Upper lobe of right lung (tissue), 1 donor: ENCODE measurements around the gene VENTX. TPM values are rescaled to one million over a fixed set of nuclear protein-coding genes. Genes with fewer than 3 reads are reported as not detected.

Experiments
- ATAC-seq: fragments of 200-7000 bp; cut with Tn5 transposase; one replicate; pipeline ENCODE4 v1.9.1; 2020; ENCODE audit warnings: mild to moderate bottlenecking, moderate library complexity
- DNase-seq: peaks from one replicate; pipeline ENCODE4 v3.0.0-alpha.2; 2020
- H3K27ac ChIP-seq: fragments of 200-600 bp; one replicate; pipeline ENCODE4 v1.8.0; 2022
- H3K27me3 ChIP-seq: fragments of 200-600 bp; one replicate; pipeline ENCODE4 v1.8.0; 2022; ENCODE audit warnings: mild to moderate bottlenecking
- H3K36me3 ChIP-seq: fragments of 200-600 bp; one replicate; pipeline ENCODE4 v1.8.0; 2022
- H3K4me1 ChIP-seq: fragments of 200-600 bp; one replicate; pipeline ENCODE4 v1.8.0; 2022
- H3K4me3 ChIP-seq: fragments of 200-600 bp; one replicate; pipeline ENCODE4 v1.8.0; 2022; ENCODE audit warnings: mild to moderate bottlenecking
- H3K9me3 ChIP-seq: fragments of 200-600 bp; one replicate; pipeline ENCODE4 v1.8.0; 2022
- intact Hi-C: fragments of 100-400 bp; cut with DNase I; formaldehyde crosslinking; loops from one replicate; pipeline ENCODE4 v1.11.0; 2022
- total RNA-seq: library from RNA; stranded (reverse); fragmentation: NEBNext Ultra II Directional; extraction: Animal tissue kit (Norgen Biotek cat#: 25700); gene quantifications from one replicate; pipeline ENCODE4 v1.2.1, GENCODE V29; 2021
- TF ChIP-seq, protein P1 (sequence below): fragments of 200-600 bp; IDR thresholded peaks from one replicate; pipeline ENCODE4 v1.8.0; 2022; ENCODE audit warnings: antibody characterized with exemption
- donor health status: DM: no; HTN: yes; CAD: no; lungs with severe emphysema.

The VENTX gene
- total RNA-seq, 1 donor from 2014 or later = 3.4 TPM

DNA sequence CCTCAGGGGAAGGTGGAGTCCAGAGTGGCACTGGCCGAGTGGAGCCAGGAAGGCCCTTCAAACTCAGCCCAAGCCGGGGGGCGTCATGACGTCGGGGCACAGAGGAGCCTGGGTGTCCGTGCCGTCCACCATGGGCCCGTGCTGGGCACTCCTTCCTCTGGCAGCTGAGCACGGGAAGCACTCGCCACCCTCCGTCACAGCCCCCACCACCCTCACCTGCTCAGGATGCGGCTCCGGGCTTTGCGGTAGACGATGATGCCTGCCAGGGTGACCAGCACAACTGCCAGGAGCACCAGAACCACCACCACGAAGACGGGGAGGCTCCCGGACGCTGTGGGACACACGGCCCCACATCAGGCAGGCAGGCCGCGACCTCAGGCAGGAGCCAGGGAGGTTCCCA, 30.9 kb downstream of the VENTX start:
- ATAC-seq (no peak), DNase-seq (no peak)
- TF ChIP-seq, protein P1, sequence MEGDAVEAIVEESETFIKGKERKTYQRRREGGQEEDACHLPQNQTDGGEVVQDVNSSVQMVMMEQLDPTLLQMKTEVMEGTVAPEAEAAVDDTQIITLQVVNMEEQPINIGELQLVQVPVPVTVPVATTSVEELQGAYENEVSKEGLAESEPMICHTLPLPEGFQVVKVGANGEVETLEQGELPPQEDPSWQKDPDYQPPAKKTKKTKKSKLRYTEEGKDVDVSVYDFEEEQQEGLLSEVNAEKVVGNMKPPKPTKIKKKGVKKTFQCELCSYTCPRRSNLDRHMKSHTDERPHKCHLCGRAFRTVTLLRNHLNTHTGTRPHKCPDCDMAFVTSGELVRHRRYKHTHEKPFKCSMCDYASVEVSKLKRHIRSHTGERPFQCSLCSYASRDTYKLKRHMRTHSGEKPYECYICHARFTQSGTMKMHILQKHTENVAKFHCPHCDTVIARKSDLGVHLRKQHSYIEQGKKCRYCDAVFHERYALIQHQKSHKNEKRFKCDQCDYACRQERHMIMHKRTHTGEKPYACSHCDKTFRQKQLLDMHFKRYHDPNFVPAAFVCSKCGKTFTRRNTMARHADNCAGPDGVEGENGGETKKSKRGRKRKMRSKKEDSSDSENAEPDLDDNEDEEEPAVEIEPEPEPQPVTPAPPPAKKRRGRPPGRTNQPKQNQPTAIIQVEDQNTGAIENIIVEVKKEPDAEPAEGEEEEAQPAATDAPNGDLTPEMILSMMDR = no peak
- no peak overlapping the region for H3K4me3 ChIP-seq
- H3K36me3 ChIP-seq = no peaks in the 10 kb centered on the region
- no peaks in the 10 kb centered on the region for H3K27me3 ChIP-seq
- H3K27ac ChIP-seq = no peak overlapping the region
- intact Hi-C loops = no loop called here
- no peaks in the 10 kb centered on the region for H3K9me3 ChIP-seq
- H3K4me1 ChIP-seq = peaks cover 3% of the 10 kb centered on the region

- Histone ChIP-seq H3K9me3 (no peaks in the 10 kb centered on the region), H3K4me1 (no peaks in the 10 kb centered on the region), H3K27ac (no peak overlapping the region), H3K4me3 (no peak overlapping the region), H3K36me3 (no peaks in the 10 kb centered on the region), H3K27me3 (no peaks in the 10 kb centered on the region)
- TF ChIP-seq, protein P1 = no peak
- DNase-seq (no peak), ATAC-seq (no peak)
- intact Hi-C loops = no loop called here
These were observed 31.7 kb downstream of the VENTX start for GRCh38 chr10:133269367-133269766.

GRCh38 chr10:133270204-133270603, 32.5 kb downstream of the VENTX start:
- H3K27ac ChIP-seq = no peak overlapping the region
- no peaks in the 10 kb centered on the region for H3K27me3 ChIP-seq
- ATAC-seq (no peak), DNase-seq (no peak)
- peaks cover 6% of the 10 kb centered on the region for H3K4me1 ChIP-seq
- H3K4me3 ChIP-seq = no peak overlapping the region
- H3K36me3 ChIP-seq = no peaks in the 10 kb centered on the region
- H3K9me3 ChIP-seq = no peaks in the 10 kb centered on the region
- intact Hi-C loops = no loop called here
- TF ChIP-seq, protein P1 = no peak

DNA sequence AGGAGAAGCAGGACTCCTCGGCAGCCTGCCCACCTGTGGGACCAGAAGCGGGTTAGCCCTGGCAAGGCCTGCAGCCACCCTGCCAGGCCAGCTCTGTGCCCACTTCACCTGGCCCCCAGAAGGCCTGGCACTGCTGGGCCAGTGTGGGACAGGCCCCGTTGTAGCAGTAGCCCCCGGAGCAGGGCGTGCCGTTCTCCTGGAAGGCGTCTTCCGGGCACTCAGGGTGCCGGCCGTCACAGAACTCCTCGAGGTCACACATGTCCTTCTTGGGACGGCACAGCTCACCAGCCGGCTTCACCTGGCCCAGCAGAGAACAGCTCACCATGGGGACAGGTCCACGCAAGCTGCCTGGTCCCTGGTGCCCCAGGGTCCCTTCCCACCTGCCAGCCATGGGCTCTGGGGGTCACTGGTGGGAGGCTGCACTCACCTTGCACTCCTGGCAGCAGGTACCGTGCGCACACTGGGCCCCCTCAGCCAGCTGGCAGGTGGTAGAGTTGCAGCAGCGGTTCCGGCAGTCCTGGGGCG, 33.2 kb downstream of the VENTX start:
- ATAC-seq (no peak), DNase-seq (no peak)
- Histone ChIP-seq H3K9me3 (no peaks in the 10 kb centered on the region), H3K4me1 (peaks cover 7% of the 10 kb centered on the region), H3K36me3 (no peaks in the 10 kb centered on the region), H3K27me3 (no peaks in the 10 kb centered on the region), H3K4me3 (no peak overlapping the region), H3K27ac (no peak overlapping the region)
- intact Hi-C loops = no loop called here
- TF ChIP-seq, protein P1 = no peak

DNA sequence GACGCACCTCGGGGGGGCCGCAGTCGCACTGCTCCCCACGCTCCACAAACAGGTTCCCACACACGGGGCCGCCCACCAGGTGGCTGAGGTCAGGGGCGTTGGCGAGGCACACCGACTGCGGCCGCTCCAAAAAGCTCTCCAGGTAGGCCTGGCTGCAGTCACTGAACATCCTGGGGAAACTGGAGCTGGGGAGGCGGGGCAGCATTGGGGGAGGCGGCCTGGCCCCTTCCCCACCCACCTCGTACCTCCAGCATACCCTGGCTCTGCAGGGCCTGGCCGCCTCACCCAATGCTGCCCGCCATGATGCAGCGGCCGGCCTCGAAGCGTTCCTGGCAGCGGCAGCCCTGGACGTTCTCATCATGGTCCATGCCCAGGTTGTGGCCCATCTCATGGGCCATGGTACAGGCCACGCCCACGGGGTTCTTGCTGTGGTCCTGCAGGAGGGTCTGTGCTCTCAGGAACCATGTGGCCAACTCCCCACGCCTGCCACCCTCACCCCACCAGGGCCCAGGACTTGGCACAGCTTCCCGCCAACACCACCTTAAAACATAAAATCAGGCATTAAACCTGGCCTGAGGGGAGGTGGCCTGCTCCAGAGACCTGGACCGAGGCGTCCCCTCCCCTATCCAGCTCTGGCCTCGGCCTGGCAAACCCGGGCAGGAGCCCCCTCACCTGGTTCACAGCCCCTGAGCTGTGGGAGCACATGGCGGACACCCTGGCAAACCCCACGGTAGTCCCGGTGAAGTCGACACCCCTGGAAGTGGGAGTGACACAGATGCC, 34.1 kb downstream of the VENTX start:
- peaks cover 5% of the 10 kb centered on the region for H3K27me3 ChIP-seq
- H3K4me1 ChIP-seq = peaks cover 12% of the 10 kb centered on the region
- H3K9me3 ChIP-seq = no peaks in the 10 kb centered on the region
- no peaks in the 10 kb centered on the region for H3K36me3 ChIP-seq
- intact Hi-C loops = no loop called here
- no peak overlapping the region for H3K27ac ChIP-seq
- H3K4me3 ChIP-seq = no peak overlapping the region
- ATAC-seq (no peak), DNase-seq (no peak)
- TF ChIP-seq, protein P1 = no peak
